H9 (cell line): ENCODE measurements around the gene VAMP2. TPM values are rescaled to one million over a fixed set of nuclear protein-coding genes. Genes with fewer than 3 reads are reported as not detected.

Experiments
- DNase-seq: peaks from one replicate; pipeline ENCODE4 v3.0.0-alpha.2; 2017
- H2AFZ ChIP-seq: one replicate; pipeline ENCODE4 v1.6.1; 2013; ENCODE audit warnings: mild to moderate bottlenecking, low read length, control low read depth, moderate library complexity
- H2AK5ac ChIP-seq: 2 replicates; pipeline ENCODE4 v1.6.1; 2013; ENCODE audit warnings: low read length, control low read depth, mixed read lengths; ENCODE audit not compliant: insufficient read length
- H2BK120ac ChIP-seq: one replicate; pipeline ENCODE4 v1.6.1; 2013; ENCODE audit warnings: low read depth, mild to moderate bottlenecking, low read length, control low read depth, inconsistent platforms; ENCODE audit not compliant: poor library complexity, severe bottlenecking
- H2BK12ac ChIP-seq: 2 replicates; pipeline ENCODE4 v1.6.1; 2013; ENCODE audit warnings: low read length, control low read depth, mixed read lengths, low read depth; ENCODE audit not compliant: insufficient read length
- H2BK15ac ChIP-seq: 2 replicates; pipeline ENCODE4 v1.6.1; 2013; ENCODE audit warnings: low read depth, low read length, control low read depth
- H2BK20ac ChIP-seq: one replicate; pipeline ENCODE4 v1.6.1; 2013; ENCODE audit warnings: low read depth, mild to moderate bottlenecking, low read length, control low read depth, inconsistent platforms; ENCODE audit not compliant: poor library complexity, severe bottlenecking
- H2BK5ac ChIP-seq: 2 replicates; pipeline ENCODE4 v1.6.1; 2013; ENCODE audit warnings: low read length, control low read depth, mixed read lengths; ENCODE audit not compliant: insufficient read length
- H3K14ac ChIP-seq: 2 replicates; pipeline ENCODE4 v1.6.1; 2013; ENCODE audit warnings: low read length, control low read depth; ENCODE audit not compliant: insufficient read depth
- H3K18ac ChIP-seq: 2 replicates; pipeline ENCODE4 v1.6.1; 2013; ENCODE audit warnings: low read depth, mild to moderate bottlenecking, mixed read lengths, low read length, control low read depth; ENCODE audit not compliant: insufficient read length
- H3K23ac ChIP-seq: 2 replicates; pipeline ENCODE4 v1.6.1; 2013; ENCODE audit warnings: low read length, control low read depth, mixed read lengths, low read depth; ENCODE audit not compliant: insufficient read length
- H3K23me2 ChIP-seq: 2 replicates; pipeline ENCODE4 v1.6.1; 2013; ENCODE audit warnings: low read depth, mild to moderate bottlenecking, mixed read lengths, low read length, control low read depth; ENCODE audit not compliant: insufficient read length, poor library complexity, severe bottlenecking
- H3K27ac ChIP-seq: 2 replicates; pipeline ENCODE4 v1.5.1; 2013; ENCODE audit warnings: low read length, control low read depth, mixed read lengths, low read depth; ENCODE audit not compliant: insufficient read length
- H3K27me3 ChIP-seq: 2 replicates; pipeline ENCODE4 v1.6.1; 2013; ENCODE audit warnings: low read length, control low read depth, inconsistent platforms; ENCODE audit not compliant: insufficient read depth
- H3K4ac ChIP-seq: 2 replicates; pipeline ENCODE4 v1.6.1; 2013; ENCODE audit warnings: low read depth, mild to moderate bottlenecking, control low read depth, inconsistent platforms, low read length, moderate library complexity
- H3K4me1 ChIP-seq: 2 replicates; pipeline ENCODE4 v1.6.1; 2013; ENCODE audit warnings: low read length, control low read depth, inconsistent platforms; ENCODE audit not compliant: insufficient read depth
- H3K4me2 ChIP-seq: 2 replicates; pipeline ENCODE4 v1.6.1; 2013; ENCODE audit warnings: low read length, control low read depth, mixed read lengths; ENCODE audit not compliant: insufficient read length, insufficient read depth
- H3K56ac ChIP-seq: 2 replicates; pipeline ENCODE4 v1.6.1; 2013; ENCODE audit warnings: low read depth, mild to moderate bottlenecking, mixed read lengths, low read length, control low read depth; ENCODE audit not compliant: insufficient read length
- H3K79me1 ChIP-seq: 2 replicates; pipeline ENCODE4 v1.6.1; 2013; ENCODE audit warnings: low read depth, mild to moderate bottlenecking, moderate library complexity, low read length, control low read depth, inconsistent platforms; ENCODE audit not compliant: insufficient read depth, poor library complexity, severe bottlenecking
- H3K79me2 ChIP-seq: 2 replicates; pipeline ENCODE4 v1.6.1; 2013; ENCODE audit warnings: low read length, control low read depth, inconsistent platforms; ENCODE audit not compliant: insufficient read depth
- H3K9ac ChIP-seq: 2 replicates; pipeline ENCODE4 v1.6.1; 2013; ENCODE audit warnings: low read length, control low read depth, mixed read lengths; ENCODE audit not compliant: insufficient read length; ENCODE audit errors: extremely low read depth
- H3K9me3 ChIP-seq: one replicate; pipeline ENCODE4 v1.6.1; 2013; ENCODE audit warnings: low read depth, low read length, inconsistent platforms; ENCODE audit not compliant: control insufficient read depth
- H3T11ph ChIP-seq: one replicate; pipeline ENCODE4 v1.6.1; 2013; ENCODE audit warnings: mild to moderate bottlenecking, low read length, control low read depth, inconsistent platforms
- H4K20me1 ChIP-seq: one replicate; pipeline ENCODE4 v1.6.1; 2013; ENCODE audit not compliant: control insufficient read depth, insufficient read length, insufficient read depth
- H4K5ac ChIP-seq: 2 replicates; pipeline ENCODE4 v1.6.1; 2013; ENCODE audit warnings: low read depth, mild to moderate bottlenecking, mixed read lengths, low read length, control low read depth; ENCODE audit not compliant: insufficient read length
- H4K8ac ChIP-seq: replicated peaks from 2 replicates; pipeline ENCODE4 v1.6.1; 2013; ENCODE audit warnings: low read length, control low read depth, mixed read lengths, low read depth; ENCODE audit not compliant: insufficient read length
- H4K91ac ChIP-seq: 2 replicates; pipeline ENCODE4 v1.6.1; 2013; ENCODE audit warnings: low read depth, mild to moderate bottlenecking, moderate library complexity, mixed read lengths, low read length, control low read depth; ENCODE audit not compliant: insufficient read length
- H3K27ac Mint-ChIP-seq, 3 experiments: 2 replicates in 2 of 3; 3 replicates in 1 of 3; pipeline ENCODE4 v1.8.0; 2020 to 2021; ENCODE audit warnings: mixed read lengths in 3 of 3, mild to moderate bottlenecking in 1 of 3, moderate library complexity in 1 of 3
- H3K27me3 Mint-ChIP-seq: 2 replicates; pipeline ENCODE4 v1.8.0; 2021; ENCODE audit warnings: low read depth, mild to moderate bottlenecking, moderate library complexity, mixed read lengths
- H3K36me3 Mint-ChIP-seq, 3 experiments: 2 replicates in 2 of 3; 3 replicates in 1 of 3; pipeline ENCODE4 v1.8.0; 2020 to 2021; ENCODE audit warnings: low read depth in 3 of 3, mixed read lengths in 3 of 3; ENCODE audit not compliant: insufficient read depth in 1 of 3
- H3K4me1 Mint-ChIP-seq, 2 experiments: 2 replicates each; pipeline ENCODE4 v1.8.0; 2020; ENCODE audit warnings: mixed read lengths in 2 of 2
- H3K4me3 Mint-ChIP-seq, 2 experiments: 2 replicates in 1 of 2; 3 replicates in 1 of 2; pipeline ENCODE4 v1.8.0; 2020 to 2021; ENCODE audit warnings: mild to moderate bottlenecking in 2 of 2, mixed read lengths in 2 of 2, moderate library complexity in 1 of 2
- H3K9me3 Mint-ChIP-seq, 2 experiments: 2 replicates in 1 of 2; 3 replicates in 1 of 2; pipeline ENCODE4 v1.8.0; 2020; ENCODE audit warnings: mild to moderate bottlenecking in 2 of 2, mixed read lengths in 2 of 2, moderate library complexity in 1 of 2
- WGBS: extraction: QIAGEN DNeasy Blood & Tissue Kit; methylation state at CpG from one replicate; pipeline ENCODE4 v1.1.7; 2013; ENCODE audit warnings: missing lambda C conversion rate, low lambda C conversion rate, mixed read lengths; ENCODE audit not compliant: insufficient read length; ENCODE audit errors: extremely low coverage; 5-methylcytosine and 5-hydroxymethylcytosine counted together
- total RNA-seq: library from RNA; stranded (reverse); gene quantifications from 2 replicates; pipeline ENCODE4 v1.2.1, GENCODE V29; 2021
- TF ChIP-seq, protein P1 (sequence below): fragments of 200-600 bp; sonication (generic); conservative IDR thresholded peaks from 3 replicates; pipeline ENCODE4 v1.8.0; 2021; ENCODE audit warnings: antibody characterized with exemption, mild to moderate bottlenecking

The VAMP2 gene
- total RNA-seq, 1 experiment from 2014 or later = 22.8 TPM

- no peaks in the 10 kb centered on the region for H4K20me1 ChIP-seq
- Mint-ChIP-seq H3K27ac (peak overlapping the region in 2 of 3 experiments; percentile 66 to 80; a peak in 3 of 7 replicates), H3K27me3 (no peaks in the 10 kb centered on the region), H3K4me3 (peak overlapping the region in 1 of 2 experiments; percentile 68; a peak in 2 of 5 replicates), H3K4me1 (peaks cover 38 to 42% of the 10 kb centered on the region in 2 experiments), H3K36me3 (peaks cover 10 to 20% (median 20%) of the 10 kb centered on the region in 3 experiments; a peak in 6 of 7 replicates), H3K9me3 (no peaks in the 10 kb centered on the region)
- H4K8ac ChIP-seq = no peak overlapping the region
- no peak overlapping the region for H2BK5ac ChIP-seq
- H3K14ac ChIP-seq = no peak overlapping the region
- H3K56ac ChIP-seq = no peak overlapping the region
- H3K9me3 ChIP-seq = no peaks in the 10 kb centered on the region
- H3K79me1 ChIP-seq = no peaks in the 10 kb centered on the region
- no peak overlapping the region for H3T11ph ChIP-seq
- H4K91ac ChIP-seq = no peak overlapping the region
- H3K27ac ChIP-seq = no peak overlapping the region
- DNase-seq = no peak
- H2AFZ ChIP-seq = no peak overlapping the region
- H3K4ac ChIP-seq = no peak overlapping the region
- H3K18ac ChIP-seq = no peak overlapping the region
- WGBS = no CpG with 5 or more reads among the region's 6 CpGs
- H2AK5ac ChIP-seq = no peak overlapping the region
- H2BK120ac ChIP-seq = no peak overlapping the region
- peak overlapping the region; percentile 9 for H3K4me2 ChIP-seq
- no peak overlapping the region for H2BK15ac ChIP-seq
- no peak overlapping the region for H2BK12ac ChIP-seq
- TF ChIP-seq, protein P1, sequence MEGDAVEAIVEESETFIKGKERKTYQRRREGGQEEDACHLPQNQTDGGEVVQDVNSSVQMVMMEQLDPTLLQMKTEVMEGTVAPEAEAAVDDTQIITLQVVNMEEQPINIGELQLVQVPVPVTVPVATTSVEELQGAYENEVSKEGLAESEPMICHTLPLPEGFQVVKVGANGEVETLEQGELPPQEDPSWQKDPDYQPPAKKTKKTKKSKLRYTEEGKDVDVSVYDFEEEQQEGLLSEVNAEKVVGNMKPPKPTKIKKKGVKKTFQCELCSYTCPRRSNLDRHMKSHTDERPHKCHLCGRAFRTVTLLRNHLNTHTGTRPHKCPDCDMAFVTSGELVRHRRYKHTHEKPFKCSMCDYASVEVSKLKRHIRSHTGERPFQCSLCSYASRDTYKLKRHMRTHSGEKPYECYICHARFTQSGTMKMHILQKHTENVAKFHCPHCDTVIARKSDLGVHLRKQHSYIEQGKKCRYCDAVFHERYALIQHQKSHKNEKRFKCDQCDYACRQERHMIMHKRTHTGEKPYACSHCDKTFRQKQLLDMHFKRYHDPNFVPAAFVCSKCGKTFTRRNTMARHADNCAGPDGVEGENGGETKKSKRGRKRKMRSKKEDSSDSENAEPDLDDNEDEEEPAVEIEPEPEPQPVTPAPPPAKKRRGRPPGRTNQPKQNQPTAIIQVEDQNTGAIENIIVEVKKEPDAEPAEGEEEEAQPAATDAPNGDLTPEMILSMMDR = no peak
- H3K23ac ChIP-seq = no peak overlapping the region
- no peak overlapping the region for H2BK20ac ChIP-seq
- H3K9ac ChIP-seq = no peak overlapping the region
- H4K5ac ChIP-seq = no peak overlapping the region
- H3K4me1 ChIP-seq = peaks cover 3% of the 10 kb centered on the region; the same call in 1 of the 2 replicates
- H3K27me3 ChIP-seq = no peaks in the 10 kb centered on the region
- H3K23me2 ChIP-seq = peaks cover 13% of the 10 kb centered on the region
- H3K79me2 ChIP-seq = no peaks in the 10 kb centered on the region
Measured at GRCh38 chr17:8164815-8165131, 2.0 kb upstream of the VAMP2 start.
